ENCODE measurements around the gene MON1A.

MON1A gene

GRCh38 chr3:49929291-49930167, at the start of gene MON1A:
TSS of gene MON1A (minus strand) at chr3:49929811. CDS start at chr3:49913346, 16,465 bp downstream.
- Histone ChIP-seq H3K36me3 (ENCODE audit: control insufficient read depth, insufficient read depth, low read length) (no peaks in the 10 kb centered on the region), H3K4me1 (ENCODE audit: control insufficient read depth, insufficient read depth, low read length) (no peaks in the 10 kb centered on the region; the same call in 1 of the 2 replicates), H3K27me3 (ENCODE audit: control insufficient read depth, insufficient read depth, low read length) (no peaks in the 10 kb centered on the region), H3K9me3 (ENCODE audit: control insufficient read depth, insufficient read depth, low read length) (no peaks in the 10 kb centered on the region), H3K27ac (ENCODE audit: low read length) (no peak within 1 kb of the TSS), H3K4me3 (ENCODE audit: low read length) (peak within 1 kb of the TSS; percentile 55)
- DNase-seq (ENCODE audit: low read depth, low spot score), result no peak
- no CpG with 5 or more reads among the region's 56 CpGs for WGBS (ENCODE audit: insufficient coverage, insufficient read length)

GRCh38 chr3:49976942-49977341, 47.3 kb upstream of the MON1A start:
- H3K9me3 ChIP-seq (ENCODE audit: control insufficient read depth, insufficient read depth, low read length), result no peaks in the 10 kb centered on the region
- DNase-seq (ENCODE audit: low read depth, low spot score), result no peak
- H3K27me3 ChIP-seq (ENCODE audit: control insufficient read depth, insufficient read depth, low read length), result no peaks in the 10 kb centered on the region
- H3K36me3 ChIP-seq (ENCODE audit: control insufficient read depth, insufficient read depth, low read length), result no peaks in the 10 kb centered on the region; the same call in 1 of the 2 replicates
- H3K4me3 ChIP-seq (ENCODE audit: low read length), result no peak overlapping the region
- no peak overlapping the region for H3K27ac ChIP-seq (ENCODE audit: low read length)
- no CpG with 5 or more reads among the region's 2 CpGs for WGBS (ENCODE audit: insufficient coverage, insufficient read length)
- H3K4me1 ChIP-seq (ENCODE audit: control insufficient read depth, insufficient read depth, low read length), result no peaks in the 10 kb centered on the region

- no peaks in the 10 kb centered on the region for H3K4me1 ChIP-seq (ENCODE audit: control insufficient read depth, insufficient read depth, low read length)
- no CpG with 5 or more reads among the region's 10 CpGs for WGBS (ENCODE audit: insufficient coverage, insufficient read length)
- no peaks in the 10 kb centered on the region for H3K9me3 ChIP-seq (ENCODE audit: control insufficient read depth, insufficient read depth, low read length)
- H3K36me3 ChIP-seq (ENCODE audit: control insufficient read depth, insufficient read depth, low read length), result no peaks in the 10 kb centered on the region; the same call in 1 of the 2 replicates
- H3K27ac ChIP-seq (ENCODE audit: low read length), result no peak overlapping the region
- no peaks in the 10 kb centered on the region for H3K27me3 ChIP-seq (ENCODE audit: control insufficient read depth, insufficient read depth, low read length)
- DNase-seq (ENCODE audit: low read depth, low spot score), result no peak
- no peak overlapping the region for H3K4me3 ChIP-seq (ENCODE audit: low read length)
These were observed 43.0 kb upstream of the MON1A start for GRCh38 chr3:49972656-49973055.

GRCh38 chr3:49968346-49968745, 38.7 kb upstream of the MON1A start:
- no peaks in the 10 kb centered on the region for H3K9me3 ChIP-seq (ENCODE audit: control insufficient read depth, insufficient read depth, low read length)
- H3K4me1 ChIP-seq (ENCODE audit: control insufficient read depth, insufficient read depth, low read length), result no peaks in the 10 kb centered on the region
- no peaks in the 10 kb centered on the region; the same call in 1 of the 2 replicates for H3K36me3 ChIP-seq (ENCODE audit: control insufficient read depth, insufficient read depth, low read length)
- H3K27me3 ChIP-seq (ENCODE audit: control insufficient read depth, insufficient read depth, low read length), result no peaks in the 10 kb centered on the region
- no peak for DNase-seq (ENCODE audit: low read depth, low spot score)
- no peak overlapping the region for H3K4me3 ChIP-seq (ENCODE audit: low read length)
- no CpG with 5 or more reads among the region's 8 CpGs for WGBS (ENCODE audit: insufficient coverage, insufficient read length)
- no peak overlapping the region for H3K27ac ChIP-seq (ENCODE audit: low read length)

- Histone ChIP-seq H3K27me3 (ENCODE audit: control insufficient read depth, insufficient read depth, low read length) (no peaks in the 10 kb centered on the region), H3K4me3 (ENCODE audit: low read length) (no peak overlapping the region), H3K27ac (ENCODE audit: low read length) (no peak overlapping the region), H3K36me3 (ENCODE audit: control insufficient read depth, insufficient read depth, low read length) (no peaks in the 10 kb centered on the region), H3K4me1 (ENCODE audit: control insufficient read depth, insufficient read depth, low read length) (no peaks in the 10 kb centered on the region), H3K9me3 (ENCODE audit: control insufficient read depth, insufficient read depth, low read length) (no peaks in the 10 kb centered on the region)
- DNase-seq (ENCODE audit: low read depth, low spot score), result no peak
- no CpG with 5 or more reads among the region's 6 CpGs for WGBS (ENCODE audit: insufficient coverage, insufficient read length)
These were observed 37.7 kb upstream of the MON1A start for GRCh38 chr3:49967291-49967690.

GRCh38 chr3:49966233-49966942, 36.8 kb upstream of the MON1A start:
- Histone ChIP-seq H3K36me3 (ENCODE audit: control insufficient read depth, insufficient read depth, low read length) (no peaks in the 10 kb centered on the region), H3K27ac (ENCODE audit: low read length) (no peak overlapping the region), H3K4me3 (ENCODE audit: low read length) (no peak overlapping the region), H3K9me3 (ENCODE audit: control insufficient read depth, insufficient read depth, low read length) (no peaks in the 10 kb centered on the region), H3K27me3 (ENCODE audit: control insufficient read depth, insufficient read depth, low read length) (no peaks in the 10 kb centered on the region), H3K4me1 (ENCODE audit: control insufficient read depth, insufficient read depth, low read length) (no peaks in the 10 kb centered on the region)
- no CpG with 5 or more reads among the region's 1 CpG for WGBS (ENCODE audit: insufficient coverage, insufficient read length)
- no peak for DNase-seq (ENCODE audit: low read depth, low spot score)

GRCh38 chr3:49955636-49956035, 26.0 kb upstream of the MON1A start:
- H3K27me3 ChIP-seq (ENCODE audit: control insufficient read depth, insufficient read depth, low read length), result no peaks in the 10 kb centered on the region
- no peak overlapping the region for H3K4me3 ChIP-seq (ENCODE audit: low read length)
- no peak overlapping the region for H3K27ac ChIP-seq (ENCODE audit: low read length)
- no peaks in the 10 kb centered on the region for H3K9me3 ChIP-seq (ENCODE audit: control insufficient read depth, insufficient read depth, low read length)
- no CpG with 5 or more reads among the region's 3 CpGs for WGBS (ENCODE audit: insufficient coverage, insufficient read length)
- H3K36me3 ChIP-seq (ENCODE audit: control insufficient read depth, insufficient read depth, low read length), result no peaks in the 10 kb centered on the region
- DNase-seq (ENCODE audit: low read depth, low spot score), result no peak
- H3K4me1 ChIP-seq (ENCODE audit: control insufficient read depth, insufficient read depth, low read length), result no peaks in the 10 kb centered on the region

- Histone ChIP-seq H3K4me3 (ENCODE audit: low read length) (no peak overlapping the region), H3K27ac (ENCODE audit: low read length) (no peak overlapping the region), H3K27me3 (ENCODE audit: control insufficient read depth, insufficient read depth, low read length) (no peaks in the 10 kb centered on the region), H3K9me3 (ENCODE audit: control insufficient read depth, insufficient read depth, low read length) (no peaks in the 10 kb centered on the region), H3K36me3 (ENCODE audit: control insufficient read depth, insufficient read depth, low read length) (no peaks in the 10 kb centered on the region), H3K4me1 (ENCODE audit: control insufficient read depth, insufficient read depth, low read length) (no peaks in the 10 kb centered on the region)
- no peak for DNase-seq (ENCODE audit: low read depth, low spot score)
- no CpG with 5 or more reads among the region's 6 CpGs for WGBS (ENCODE audit: insufficient coverage, insufficient read length)
These were observed 23.3 kb upstream of the MON1A start for GRCh38 chr3:49952924-49953323.

GRCh38 chr3:49942651-49943050, 13.0 kb upstream of the MON1A start:
- no peak overlapping the region for H3K27ac ChIP-seq (ENCODE audit: low read length)

GRCh38 chr3:49940667-49941249, 11.1 kb upstream of the MON1A start:
- Histone ChIP-seq H3K4me1 (ENCODE audit: control insufficient read depth, insufficient read depth, low read length) (no peaks in the 10 kb centered on the region), H3K36me3 (ENCODE audit: control insufficient read depth, insufficient read depth, low read length) (no peaks in the 10 kb centered on the region), H3K4me3 (ENCODE audit: low read length) (peak overlapping the region; percentile 83), H3K27ac (ENCODE audit: low read length) (no peak overlapping the region), H3K27me3 (ENCODE audit: control insufficient read depth, insufficient read depth, low read length) (no peaks in the 10 kb centered on the region), H3K9me3 (ENCODE audit: control insufficient read depth, insufficient read depth, low read length) (no peaks in the 10 kb centered on the region)
- WGBS (ENCODE audit: insufficient coverage, insufficient read length), result no CpG with 5 or more reads among the region's 23 CpGs
- no peak for DNase-seq (ENCODE audit: low read depth, low spot score)

More at GRCh38 chr3:49942651-49943050, 13.0 kb upstream of the MON1A start:
- H3K4me3 ChIP-seq (ENCODE audit: low read length), result no peak overlapping the region
- no peaks in the 10 kb centered on the region for H3K9me3 ChIP-seq (ENCODE audit: control insufficient read depth, insufficient read depth, low read length)
- WGBS (ENCODE audit: insufficient coverage, insufficient read length), result no CpG with 5 or more reads among the region's 2 CpGs
- no peaks in the 10 kb centered on the region for H3K36me3 ChIP-seq (ENCODE audit: control insufficient read depth, insufficient read depth, low read length)
- DNase-seq (ENCODE audit: low read depth, low spot score), result no peak
- H3K27me3 ChIP-seq (ENCODE audit: control insufficient read depth, insufficient read depth, low read length), result no peaks in the 10 kb centered on the region
- no peaks in the 10 kb centered on the region for H3K4me1 ChIP-seq (ENCODE audit: control insufficient read depth, insufficient read depth, low read length)
